Muscle layer of duodenum (tissue), 2 donors: Measurements from ENCODE around the gene NCBP3.

ENCODE experiments used
- H3K27ac ChIP-seq: one replicate; pipeline ENCODE4 v1.7.0; 2013; ENCODE audit warnings: mild to moderate bottlenecking, low read length
- H3K27me3 ChIP-seq: one replicate; pipeline ENCODE4 v1.7.0; 2013; ENCODE audit warnings: low read depth, mild to moderate bottlenecking, control low read depth, low read length
- H3K36me3 ChIP-seq, 2 donors: one replicate each; pipeline ENCODE4 v1.7.0; 2013; ENCODE audit warnings: low read length in 2 of 2, control low read depth in 1 of 2, mild to moderate bottlenecking in 1 of 2; ENCODE audit not compliant: insufficient read depth in 2 of 2, control insufficient read depth in 1 of 2
- H3K4me1 ChIP-seq, 2 donors: one replicate each; pipeline ENCODE4 v1.7.0; 2013; ENCODE audit warnings: low read length in 2 of 2, mild to moderate bottlenecking in 2 of 2, control low read depth in 1 of 2, moderate library complexity in 1 of 2; ENCODE audit not compliant: insufficient read depth in 2 of 2, control insufficient read depth in 1 of 2
- H3K4me3 ChIP-seq, 2 donors: one replicate each; pipeline ENCODE4 v1.7.0; 2013; ENCODE audit warnings: low read length in 2 of 2, low read depth in 1 of 2, mild to moderate bottlenecking in 1 of 2
- H3K9me3 ChIP-seq, 2 donors: one replicate each; pipeline ENCODE4 v1.7.0; 2013; ENCODE audit warnings: low read length in 2 of 2, control low read depth in 1 of 2, mild to moderate bottlenecking in 1 of 2; ENCODE audit not compliant: control insufficient read depth in 1 of 2
- donor health status: healthy.

NCBP3 gene

DNA sequence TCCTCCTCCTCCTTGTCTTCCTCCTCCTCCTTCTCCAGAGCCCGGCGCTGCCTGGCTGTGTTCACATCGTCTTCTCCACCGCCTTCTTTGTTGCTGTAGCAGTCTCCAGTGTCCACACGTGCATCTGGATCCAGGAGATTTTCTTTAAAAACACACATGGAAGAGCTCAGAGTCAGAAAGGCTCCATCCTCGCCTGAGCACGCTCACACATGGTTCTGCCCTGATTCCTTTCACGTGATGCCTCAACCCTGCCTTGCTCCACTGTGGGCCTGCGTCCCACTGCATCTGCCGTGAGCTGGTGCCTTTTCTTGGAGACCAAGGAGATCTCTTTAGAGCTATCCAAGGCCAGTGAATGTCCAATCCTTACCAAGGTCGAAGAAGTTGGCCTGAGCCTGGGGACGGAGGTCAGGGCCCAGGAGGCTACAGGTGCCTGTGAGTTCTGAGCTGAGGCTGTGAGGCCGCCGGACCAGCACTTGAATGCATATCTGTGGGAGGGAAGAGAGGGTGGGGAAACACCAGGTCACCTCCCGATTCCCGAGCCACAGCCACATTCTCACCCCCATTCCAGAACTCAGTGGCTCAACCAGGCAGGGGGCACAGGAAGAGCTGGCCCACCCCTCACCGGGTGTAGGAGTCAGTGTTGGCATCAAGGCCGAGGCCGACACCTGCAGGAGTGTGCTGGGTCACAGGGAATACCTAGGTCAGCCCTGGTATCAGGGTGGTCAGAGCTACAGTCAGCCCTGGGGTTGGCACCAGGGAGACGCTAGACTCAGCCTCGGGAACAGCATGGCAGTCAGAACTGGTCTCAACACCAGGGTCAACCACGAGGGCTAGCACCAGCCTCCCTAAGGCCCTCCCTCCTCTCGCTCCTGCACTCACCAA, 84.8 kb downstream of the NCBP3 start:
- Histone ChIP-seq H3K36me3 (no peaks in the 10 kb centered on the region), H3K27ac (no peak overlapping the region), H3K9me3 (peaks cover 0 to 6% of the 10 kb centered on the region in 2 donors), H3K4me1 (no peaks in the 10 kb centered on the region), H3K27me3 (no peaks in the 10 kb centered on the region), H3K4me3 (no peak overlapping the region)

DNA sequence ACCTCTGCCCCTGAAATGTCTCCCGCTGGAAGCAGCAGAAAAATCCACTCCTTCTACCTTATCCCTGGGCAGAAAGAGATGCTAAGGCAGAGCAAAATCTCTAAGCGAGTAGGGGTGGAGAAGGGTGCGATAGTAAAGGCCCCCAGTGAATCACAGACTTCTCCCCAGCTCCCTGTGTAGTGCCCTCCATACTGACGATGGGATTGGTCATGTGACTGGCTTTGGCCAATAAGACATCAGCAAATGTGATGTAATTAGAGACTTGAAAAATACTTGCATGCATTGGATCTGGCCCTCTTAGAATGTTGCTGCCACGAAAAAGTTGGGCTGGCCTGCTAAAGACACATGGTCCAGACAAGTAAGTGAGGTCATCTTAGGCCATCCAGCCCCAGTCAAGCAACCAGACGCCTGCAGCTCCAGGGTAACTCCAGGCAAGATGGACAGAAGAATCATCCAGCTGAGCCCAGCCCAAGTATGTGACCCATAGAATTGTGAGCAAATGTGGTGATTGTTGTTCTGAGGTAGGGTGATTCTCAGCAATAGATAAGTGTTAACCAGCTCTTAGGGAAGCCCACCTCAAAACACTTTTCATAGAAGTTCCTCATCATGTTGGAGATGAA, 86.3 kb downstream of the NCBP3 start:
- Histone ChIP-seq H3K9me3 (peaks cover 0 to 6% of the 10 kb centered on the region in 2 donors), H3K27me3 (no peaks in the 10 kb centered on the region), H3K4me1 (peaks cover 0 to 5% of the 10 kb centered on the region in 2 donors), H3K27ac (no peak overlapping the region), H3K36me3 (no peaks in the 10 kb centered on the region), H3K4me3 (no peak overlapping the region)

DNA sequence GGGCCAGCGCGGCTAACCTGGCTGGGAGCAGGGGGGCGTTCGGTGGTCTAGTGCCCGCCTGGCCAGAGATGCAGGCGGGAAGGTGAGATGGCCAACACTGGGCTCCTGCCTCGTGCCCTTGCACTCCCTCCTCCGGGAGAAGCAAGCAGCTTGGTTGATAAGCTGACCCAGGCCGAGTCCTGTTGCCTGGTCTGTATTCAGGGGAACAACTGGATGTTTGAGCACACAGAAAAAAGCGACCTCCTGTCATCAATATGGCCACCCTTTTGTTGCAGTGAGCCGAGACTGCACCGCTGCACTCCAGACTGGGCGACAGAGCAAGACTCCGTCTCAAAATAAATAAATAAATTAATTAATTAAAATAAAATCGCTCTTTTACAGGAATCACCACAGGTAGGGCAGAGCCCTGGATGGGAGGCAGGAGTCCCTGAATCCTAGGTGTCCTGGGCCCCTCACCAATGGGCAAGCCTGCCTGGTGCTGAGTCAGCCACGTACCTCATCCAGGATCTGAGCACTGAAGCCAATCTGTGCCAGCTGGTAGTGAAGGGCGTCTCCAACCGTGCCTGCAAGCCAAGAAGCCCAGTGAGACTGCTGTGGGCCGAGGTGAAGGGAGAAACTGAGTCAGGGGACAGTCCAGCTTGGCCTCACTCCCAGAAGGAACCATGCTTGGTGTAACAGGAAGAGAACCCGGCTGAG, 90.6 kb downstream of the NCBP3 start:
- peak overlapping the region; percentile 39 for H3K27ac ChIP-seq
- H3K36me3 ChIP-seq: no peaks in the 10 kb centered on the region
- H3K9me3 ChIP-seq: peaks cover 0 to 6% of the 10 kb centered on the region in 2 donors
- H3K4me1 ChIP-seq: peaks cover 0 to 5% of the 10 kb centered on the region in 2 donors
- no peak overlapping the region for H3K4me3 ChIP-seq
- H3K27me3 ChIP-seq: no peaks in the 10 kb centered on the region

DNA sequence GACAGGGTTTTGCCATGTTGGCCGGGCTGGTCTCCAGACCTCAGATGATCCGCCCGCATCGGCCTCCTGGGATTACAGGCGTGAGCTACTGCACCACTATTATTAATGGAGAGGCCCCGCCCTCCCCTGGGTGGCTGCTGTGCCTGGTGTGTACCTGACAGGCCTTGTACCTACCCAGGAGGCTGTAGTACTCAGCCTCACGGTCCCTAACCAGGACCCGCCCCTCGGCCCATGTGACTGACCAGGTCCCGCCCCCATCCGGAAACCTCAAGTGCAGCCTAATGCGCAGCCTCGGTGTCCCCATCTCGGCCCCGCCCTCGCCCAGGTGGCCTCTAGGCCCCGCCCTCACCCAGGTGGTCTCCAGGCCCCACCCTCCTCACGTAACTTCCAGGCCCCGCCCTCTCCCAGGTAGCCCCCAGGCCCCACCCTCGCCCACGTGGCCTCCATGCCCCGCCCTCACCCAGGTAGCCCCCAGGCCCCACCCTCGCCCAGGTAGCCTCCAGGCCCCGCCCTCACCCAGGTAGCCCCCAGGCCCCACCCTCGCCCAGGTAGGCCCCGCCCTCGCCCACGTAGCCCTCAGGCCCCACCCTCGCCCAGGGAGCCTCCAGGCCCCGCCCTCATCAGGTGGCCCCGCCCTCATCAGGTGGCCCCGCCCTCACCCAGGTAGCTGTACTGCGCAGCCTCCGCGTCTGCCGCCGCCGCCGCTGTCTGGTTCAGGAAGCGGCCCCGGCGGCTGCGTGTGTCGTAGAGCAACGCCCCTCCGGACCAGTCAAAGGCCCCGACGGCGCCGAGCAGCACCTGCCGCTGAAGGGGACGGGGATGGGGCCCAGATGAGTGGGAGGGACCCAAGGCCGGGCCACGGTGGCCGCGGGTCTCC, 91.3 kb downstream of the NCBP3 start:
- Histone ChIP-seq H3K4me1 (peaks cover 0 to 5% of the 10 kb centered on the region in 2 donors), H3K9me3 (peaks cover 0 to 1% of the 10 kb centered on the region in 2 donors), H3K36me3 (no peaks in the 10 kb centered on the region), H3K27ac (peak overlapping the region; percentile 39), H3K27me3 (no peaks in the 10 kb centered on the region), H3K4me3 (no peak overlapping the region)

DNA sequence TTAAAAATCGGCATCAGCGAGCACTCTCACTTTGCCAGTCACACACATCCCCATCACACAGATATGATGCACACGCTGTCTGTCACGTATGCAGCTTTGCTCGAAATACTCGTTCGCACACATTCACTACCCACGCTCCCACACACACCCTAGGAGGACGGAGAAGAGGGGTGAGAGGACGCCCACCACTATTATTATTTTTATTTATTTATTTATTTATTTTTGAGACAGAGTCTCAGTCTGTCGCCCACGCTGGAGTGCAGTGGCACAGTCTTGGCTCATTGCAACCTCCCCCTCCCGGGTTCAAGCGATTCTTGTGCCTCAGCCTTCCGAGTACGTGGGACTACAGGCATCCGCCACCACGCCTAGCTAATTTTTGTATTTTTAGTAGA, 92.0 kb downstream of the NCBP3 start:
- Histone ChIP-seq H3K36me3 (no peaks in the 10 kb centered on the region), H3K27ac (no peak overlapping the region), H3K9me3 (no peaks in the 10 kb centered on the region), H3K4me3 (no peak overlapping the region), H3K27me3 (no peaks in the 10 kb centered on the region), H3K4me1 (peaks cover 0 to 5% of the 10 kb centered on the region in 2 donors)

DNA sequence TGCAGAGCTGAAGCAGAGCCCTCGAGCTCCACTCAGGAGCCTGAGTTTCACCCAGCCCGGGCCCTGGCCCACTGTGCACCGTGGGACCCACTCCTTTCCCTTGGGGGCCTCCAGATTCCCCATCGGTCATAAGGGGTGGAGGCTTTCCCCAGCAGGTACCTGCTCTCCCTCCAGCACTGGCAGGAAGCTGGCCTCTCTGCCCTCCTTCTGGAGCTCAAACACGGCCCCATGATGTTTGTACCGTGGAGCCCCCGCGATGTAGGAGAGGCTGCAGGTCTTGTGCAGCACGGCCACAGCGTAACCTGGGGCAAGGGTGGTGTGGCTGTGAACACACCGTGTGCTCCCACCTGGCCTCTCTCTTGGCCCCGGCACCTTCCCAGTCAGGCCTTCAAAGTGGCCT, 92.4 kb downstream of the NCBP3 start:
- H3K4me3 ChIP-seq: no peak overlapping the region
- H3K27me3 ChIP-seq: no peaks in the 10 kb centered on the region
- no peaks in the 10 kb centered on the region for H3K36me3 ChIP-seq
- H3K9me3 ChIP-seq: no peaks in the 10 kb centered on the region
- H3K4me1 ChIP-seq: peaks cover 0 to 5% of the 10 kb centered on the region in 2 donors
- no peak overlapping the region for H3K27ac ChIP-seq
